Mesothelial cell of epicardium (in vitro differentiated cells): ENCODE results near the gene TAS2R46. TPM values are rescaled to one million over a fixed set of nuclear protein-coding genes. Genes with fewer than 3 reads are reported as not detected.
"Not testable (repeated sequence)": the region's sequence is repeated elsewhere in the genome, so short reads cannot be mapped to it uniquely, and the experiment has no call there.

ENCODE experiments used
- DNase-seq, 2 experiments: peaks; one replicate each; pipeline ENCODE4 v3.0.0; 2021; ENCODE audit warnings: low spot score in 2 of 2; ENCODE audit not compliant: unreplicated experiment in 2 of 2
- H3K27ac Mint-ChIP-seq: 2 replicates; pipeline ENCODE4 v1.8.0; 2021; ENCODE audit warnings: mixed read lengths
- H3K27me3 Mint-ChIP-seq: 2 replicates; pipeline ENCODE4 v1.8.0; 2021; ENCODE audit warnings: low read depth, mixed read lengths
- H3K36me3 Mint-ChIP-seq: 2 replicates; pipeline ENCODE4 v1.8.0; 2021; ENCODE audit warnings: mixed read lengths
- H3K4me1 Mint-ChIP-seq: 2 replicates; pipeline ENCODE4 v1.8.0; 2021; ENCODE audit warnings: mixed read lengths
- H3K4me3 Mint-ChIP-seq: 2 replicates; pipeline ENCODE4 v1.8.0; 2021; ENCODE audit warnings: mild to moderate bottlenecking, moderate library complexity, mixed read lengths
- H3K9me3 Mint-ChIP-seq: 2 replicates; pipeline ENCODE4 v1.8.0; 2021; ENCODE audit warnings: mixed read lengths
- total RNA-seq: library from RNA; stranded (reverse); gene quantifications from 3 replicates; pipeline ENCODE4 v1.2.1, GENCODE V29; 2021
- TF ChIP-seq, protein P1 (sequence below): fragments of 200-600 bp; sonication (generic); IDR thresholded peaks from one replicate; pipeline ENCODE4 v1.5.0; 2021; ENCODE audit warnings: antibody characterized with exemption; ENCODE audit not compliant: unreplicated experiment

Gene TAS2R46
- total RNA-seq, 1 donor from 2014 or later: 3.9 TPM

GRCh38 chr12:11055306-11055705, 6.8 kb downstream of the TAS2R46 start:
- H3K4me1 Mint-ChIP-seq: no peaks in the 10 kb centered on the region
- no peak overlapping the region for H3K27ac Mint-ChIP-seq
- no peaks in the 10 kb centered on the region for H3K27me3 Mint-ChIP-seq
- TF ChIP-seq, protein P1, sequence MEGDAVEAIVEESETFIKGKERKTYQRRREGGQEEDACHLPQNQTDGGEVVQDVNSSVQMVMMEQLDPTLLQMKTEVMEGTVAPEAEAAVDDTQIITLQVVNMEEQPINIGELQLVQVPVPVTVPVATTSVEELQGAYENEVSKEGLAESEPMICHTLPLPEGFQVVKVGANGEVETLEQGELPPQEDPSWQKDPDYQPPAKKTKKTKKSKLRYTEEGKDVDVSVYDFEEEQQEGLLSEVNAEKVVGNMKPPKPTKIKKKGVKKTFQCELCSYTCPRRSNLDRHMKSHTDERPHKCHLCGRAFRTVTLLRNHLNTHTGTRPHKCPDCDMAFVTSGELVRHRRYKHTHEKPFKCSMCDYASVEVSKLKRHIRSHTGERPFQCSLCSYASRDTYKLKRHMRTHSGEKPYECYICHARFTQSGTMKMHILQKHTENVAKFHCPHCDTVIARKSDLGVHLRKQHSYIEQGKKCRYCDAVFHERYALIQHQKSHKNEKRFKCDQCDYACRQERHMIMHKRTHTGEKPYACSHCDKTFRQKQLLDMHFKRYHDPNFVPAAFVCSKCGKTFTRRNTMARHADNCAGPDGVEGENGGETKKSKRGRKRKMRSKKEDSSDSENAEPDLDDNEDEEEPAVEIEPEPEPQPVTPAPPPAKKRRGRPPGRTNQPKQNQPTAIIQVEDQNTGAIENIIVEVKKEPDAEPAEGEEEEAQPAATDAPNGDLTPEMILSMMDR: no peak
- no peak for DNase-seq
- peaks cover 25% of the 10 kb centered on the region for H3K36me3 Mint-ChIP-seq
- peaks cover 25% of the 10 kb centered on the region for H3K9me3 Mint-ChIP-seq
- H3K4me3 Mint-ChIP-seq: no peak overlapping the region

DNA sequence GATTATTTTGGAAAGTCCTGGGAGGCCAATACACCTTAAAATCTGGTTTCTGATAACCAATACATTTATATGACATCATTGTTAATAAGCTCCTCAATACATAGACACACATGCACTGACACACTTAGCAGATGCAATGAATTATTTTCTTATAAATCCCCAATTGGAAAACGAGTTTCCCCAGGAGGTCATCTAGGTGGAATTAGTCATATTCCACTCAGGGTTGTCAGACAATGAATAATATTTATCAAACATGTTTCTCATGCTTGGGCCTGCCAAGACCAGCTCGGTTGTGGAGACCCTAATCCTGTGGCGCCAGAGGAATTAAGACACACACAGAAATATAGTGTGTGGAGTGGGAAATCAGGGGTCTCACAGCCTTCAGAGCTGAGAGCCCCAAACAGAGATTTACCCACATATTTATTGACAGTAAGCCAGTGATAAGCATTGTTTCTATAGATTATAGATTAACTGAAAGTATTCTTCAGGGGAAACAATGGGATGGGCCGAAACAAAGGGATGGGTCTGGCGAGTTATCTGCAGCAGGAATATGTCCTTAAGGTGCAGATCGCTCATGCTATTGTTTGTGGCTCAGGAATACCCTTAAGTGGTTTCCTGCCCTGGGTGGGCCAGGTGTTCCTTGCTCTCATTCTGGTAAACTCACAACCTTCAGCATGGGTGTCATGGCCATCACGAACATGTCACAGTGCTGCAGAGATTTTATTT, 12.1 kb downstream of the TAS2R46 start:
- not testable (repeated sequence) for H3K4me1 Mint-ChIP-seq, H3K27me3 Mint-ChIP-seq, H3K4me3 Mint-ChIP-seq, DNase-seq, H3K27ac Mint-ChIP-seq
- Mint-ChIP-seq H3K9me3 (peaks cover 37% of the 10 kb centered on the region), H3K36me3 (peaks cover 44% of the 10 kb centered on the region)

GRCh38 chr12:11041366-11041765, 20.7 kb downstream of the TAS2R46 start:
- not testable (repeated sequence) for H3K27me3 Mint-ChIP-seq, H3K27ac Mint-ChIP-seq, DNase-seq, H3K4me3 Mint-ChIP-seq, H3K4me1 Mint-ChIP-seq
- Mint-ChIP-seq H3K36me3 (peaks cover 53% of the 10 kb centered on the region), H3K9me3 (peaks cover 31% of the 10 kb centered on the region)

DNA sequence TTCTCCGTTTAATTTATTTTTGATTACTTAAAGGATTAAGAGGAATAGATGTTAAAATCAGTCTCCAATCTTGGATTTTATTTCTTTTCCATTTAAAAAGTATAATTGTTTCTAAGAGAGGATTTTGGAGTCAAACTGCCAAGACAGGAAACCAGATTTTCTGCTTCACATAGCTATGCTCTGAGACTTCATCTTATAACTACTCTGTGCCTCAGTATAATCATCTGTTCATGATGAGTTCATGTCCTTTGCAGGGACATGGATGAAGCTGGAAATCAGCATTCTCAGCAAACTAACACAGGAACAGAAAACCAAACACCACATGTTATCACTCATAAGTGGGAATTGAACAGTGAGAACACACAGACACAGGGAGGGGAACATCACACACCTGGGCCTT, 21.9 kb downstream of the TAS2R46 start:
- H3K36me3 Mint-ChIP-seq: peaks cover 55% of the 10 kb centered on the region
- no peak overlapping the region for H3K4me3 Mint-ChIP-seq
- peaks cover 34% of the 10 kb centered on the region for H3K9me3 Mint-ChIP-seq
- H3K27ac Mint-ChIP-seq: no peak overlapping the region
- no peak for DNase-seq
- no peaks in the 10 kb centered on the region for H3K27me3 Mint-ChIP-seq
- H3K4me1 Mint-ChIP-seq: no peaks in the 10 kb centered on the region
- TF ChIP-seq, protein P1: no peak

DNA sequence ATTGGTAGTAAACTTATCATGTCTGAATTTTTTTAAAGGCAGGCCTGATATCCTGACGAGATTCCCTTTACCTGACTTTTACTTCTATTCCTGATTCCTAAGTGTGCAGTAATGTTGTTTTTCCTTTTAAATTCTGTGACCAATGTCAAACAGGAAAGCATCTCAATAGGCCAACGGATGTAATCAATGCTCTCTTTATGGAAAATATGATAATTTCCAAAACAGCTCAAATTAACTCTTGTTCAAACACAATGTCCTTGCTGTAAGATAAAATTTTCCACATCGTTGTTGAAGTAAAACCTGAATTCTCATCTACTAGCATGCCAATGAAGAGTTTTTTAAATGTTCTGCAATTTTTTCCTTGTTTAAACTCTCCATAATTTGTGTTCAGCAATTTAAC, 22.9 kb downstream of the TAS2R46 start:
- peaks cover 46% of the 10 kb centered on the region for H3K36me3 Mint-ChIP-seq
- no peak overlapping the region for H3K27ac Mint-ChIP-seq
- H3K27me3 Mint-ChIP-seq: no peaks in the 10 kb centered on the region
- peaks cover 26% of the 10 kb centered on the region for H3K9me3 Mint-ChIP-seq
- no peak for DNase-seq
- no peaks in the 10 kb centered on the region for H3K4me1 Mint-ChIP-seq
- TF ChIP-seq, protein P1: no peak
- no peak overlapping the region for H3K4me3 Mint-ChIP-seq

DNA sequence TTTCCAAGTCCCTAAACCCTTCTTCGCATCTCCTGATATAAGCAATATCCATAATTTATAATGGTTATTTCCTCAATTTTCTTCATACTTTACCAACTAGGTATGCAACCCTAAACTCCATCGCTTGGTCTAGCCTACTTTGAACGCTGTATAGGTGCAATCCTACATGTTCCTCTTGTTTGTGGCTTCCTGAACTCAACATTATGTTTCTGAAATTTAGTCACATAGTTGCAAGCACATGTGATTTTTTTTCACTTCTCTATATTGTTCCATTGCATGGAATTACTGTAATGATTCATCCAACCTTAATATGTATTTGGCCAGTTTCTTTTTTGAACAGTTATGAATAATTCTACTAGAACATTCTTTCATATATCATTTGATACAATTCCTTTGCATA, 28.1 kb downstream of the TAS2R46 start:
- H3K27me3 Mint-ChIP-seq, H3K4me1 Mint-ChIP-seq, H3K27ac Mint-ChIP-seq, H3K4me3 Mint-ChIP-seq, DNase-seq: not testable (repeated sequence)
- Mint-ChIP-seq H3K36me3 (peaks cover 31% of the 10 kb centered on the region), H3K9me3 (peaks cover 15% of the 10 kb centered on the region)

GRCh38 chr12:11031307-11031706, 30.8 kb downstream of the TAS2R46 start, which contains the start of gene TAS2R31:
Gene TAS2R31, minus strand, starts transcription at chr12:11031407. Its CDS starts 72 bp downstream, at chr12:11031335.
- no peaks in the 10 kb centered on the region for H3K4me1 Mint-ChIP-seq
- H3K27me3 Mint-ChIP-seq: no peaks in the 10 kb centered on the region
- H3K27ac Mint-ChIP-seq: no peak within 1 kb of the TSS
- DNase-seq: no peak
- H3K9me3 Mint-ChIP-seq: peaks cover 10% of the 10 kb centered on the region
- no peak within 1 kb of the TSS for H3K4me3 Mint-ChIP-seq
- peaks cover 37% of the 10 kb centered on the region for H3K36me3 Mint-ChIP-seq
- TF ChIP-seq, protein P1: no peak
